GM18519 (cell line): Measurements from ENCODE around the gene CMC2.
A peak's percentile ranks its signal among the peaks of the same experiment; 100 is the strongest.

Source experiments
- ATAC-seq: cut with Tn5 transposase; IDR thresholded peaks from one replicate; pipeline ENCODE4 v1.9.1; 2021; ENCODE audit warnings: mild to moderate bottlenecking, moderate library complexity; ENCODE audit not compliant: unreplicated experiment, low FRiP score

Gene CMC2

GRCh38 chr16:80981103-80981502, 25.6 kb downstream of the CMC2 start:
- no peak for ATAC-seq

DNA sequence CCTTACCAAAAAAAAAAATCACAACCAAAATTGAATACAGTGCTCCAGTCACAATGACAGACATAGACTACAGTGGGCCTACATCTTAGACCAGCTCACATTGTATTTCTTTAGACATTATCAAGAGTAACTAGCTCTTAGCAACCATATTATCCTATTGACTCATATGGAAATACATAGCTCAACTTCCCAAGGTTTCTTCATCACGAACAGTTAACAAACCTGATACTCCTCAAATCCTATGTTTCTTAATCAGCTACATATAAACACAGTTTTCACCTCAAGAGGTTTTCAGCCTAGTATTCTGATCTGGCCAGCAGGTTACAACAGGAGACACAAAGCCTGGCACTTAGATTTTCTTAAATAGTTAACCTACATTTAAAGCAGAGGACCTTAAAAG, 29.7 kb downstream of the CMC2 start:
- no peak for ATAC-seq

- ATAC-seq: no peak
Measured at GRCh38 chr16:80974649-80975376, 31.9 kb downstream of the CMC2 start.

DNA sequence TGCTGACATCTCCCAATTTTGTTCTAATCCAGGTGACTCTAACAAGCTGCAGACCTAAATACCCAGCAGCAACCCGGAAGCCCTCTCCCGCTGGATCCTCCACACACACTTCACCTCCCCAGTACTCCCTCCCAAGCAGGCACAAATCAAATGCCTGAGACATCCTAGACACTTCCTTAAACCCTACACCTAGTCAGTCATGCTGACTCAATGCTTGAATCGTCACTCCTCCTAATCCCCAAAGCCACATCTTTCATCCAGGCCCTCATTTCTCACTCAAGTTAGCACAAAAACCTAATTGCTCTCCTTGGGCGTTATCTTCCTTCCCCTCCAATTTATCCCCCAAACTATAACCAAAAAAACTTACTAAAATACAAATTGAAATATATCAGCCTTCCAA, 32.7 kb downstream of the CMC2 start:
- no peak for ATAC-seq

DNA sequence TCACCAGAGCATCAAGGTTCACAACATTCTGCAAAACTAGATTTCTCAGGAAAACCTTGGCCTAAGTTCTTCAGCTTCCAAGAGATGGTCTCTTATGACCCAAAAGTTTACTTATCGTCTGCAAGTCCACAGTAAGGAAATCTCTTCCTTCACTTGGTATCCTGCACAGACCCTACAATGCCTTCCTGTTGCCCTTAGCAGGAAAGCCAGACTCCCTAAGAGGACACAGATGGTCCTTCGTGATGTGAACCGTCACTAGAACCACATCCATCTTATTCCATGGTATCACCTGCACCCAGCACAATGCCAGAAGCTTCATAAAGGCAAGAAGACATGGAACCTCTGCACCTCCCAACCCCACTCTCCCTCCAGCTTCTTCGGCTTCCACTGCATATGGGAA, 34.1 kb downstream of the CMC2 start:
- ATAC-seq: no peak

- no peak for ATAC-seq
Measured at GRCh38 chr16:80971819-80972218, 34.9 kb downstream of the CMC2 start.

GRCh38 chr16:80969114-80969484, 37.6 kb downstream of the CMC2 start:
- no peak for ATAC-seq

DNA sequence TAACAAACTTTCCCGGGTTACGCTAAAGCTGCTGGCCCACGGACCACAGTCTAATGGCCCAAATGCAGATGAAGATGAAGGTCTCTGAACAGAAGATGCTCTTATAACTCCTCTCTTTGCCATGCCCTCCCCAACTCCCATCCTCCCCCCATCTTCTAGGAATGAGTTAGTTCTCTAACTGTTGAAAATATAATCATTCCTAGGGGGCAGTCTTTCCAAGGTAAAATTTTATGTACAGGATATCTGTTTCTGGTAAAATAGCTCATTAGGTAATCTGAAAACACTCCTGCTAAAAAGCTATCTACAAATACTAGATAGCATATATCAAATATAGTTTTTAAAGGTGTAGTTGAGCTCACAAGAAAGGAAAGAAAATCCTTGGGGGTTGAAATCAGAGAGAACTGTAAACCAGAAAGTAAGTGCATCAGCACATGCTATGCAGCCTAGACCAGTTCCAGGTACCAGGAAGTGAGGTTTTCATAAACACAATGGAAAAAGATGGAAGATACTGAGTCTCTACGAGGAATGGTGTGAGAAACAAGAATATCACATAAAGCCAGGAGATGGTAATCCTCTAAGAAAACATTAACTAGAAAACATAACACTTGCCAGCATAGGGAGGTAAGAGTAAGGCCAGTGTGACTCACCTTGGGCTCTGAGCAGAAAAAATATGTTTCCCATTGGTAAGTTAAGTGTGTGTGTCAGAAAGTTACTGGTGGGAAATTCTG, 38.1 kb downstream of the CMC2 start:
- no peak for ATAC-seq

DNA sequence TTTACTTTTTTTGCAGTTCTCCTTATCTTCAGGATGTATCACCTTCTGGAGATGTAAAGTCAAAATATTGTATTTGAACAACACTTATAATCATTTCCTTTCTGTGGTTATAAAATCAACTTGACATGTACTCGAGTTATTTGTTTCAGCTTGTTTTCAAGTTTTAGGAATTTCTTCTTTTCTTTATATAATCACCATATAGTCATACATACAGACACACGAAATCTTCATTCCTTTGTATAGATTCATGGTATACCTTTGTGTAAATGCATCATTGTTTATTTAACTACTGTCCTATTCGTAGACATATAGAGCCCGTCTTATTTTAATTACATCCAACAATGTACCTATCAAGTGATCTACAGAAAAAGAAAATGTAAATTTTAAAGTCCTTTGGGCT, 40.1 kb downstream of the CMC2 start:
- no peak for ATAC-seq

GRCh38 chr16:80964351-80964750, 42.3 kb downstream of the CMC2 start:
- no peak for ATAC-seq

DNA sequence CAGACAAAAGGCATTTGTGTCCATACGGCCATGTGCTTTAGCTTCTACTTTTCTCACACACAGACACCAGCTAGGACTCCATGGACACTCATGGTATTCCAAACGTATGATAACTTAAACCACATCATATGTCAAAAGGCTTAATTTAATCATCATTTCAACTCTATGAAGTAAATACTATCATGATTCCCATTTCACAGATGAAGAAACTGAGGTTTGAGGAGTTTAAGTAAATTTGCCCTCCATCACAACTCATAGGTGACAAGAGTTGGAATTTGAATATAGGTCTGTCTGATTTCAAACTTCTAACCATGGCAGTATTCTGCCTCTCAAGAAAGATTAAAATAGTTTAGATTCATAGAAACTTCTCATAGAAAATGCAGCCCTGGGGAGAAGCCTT, 43.8 kb downstream of the CMC2 start:
- ATAC-seq: no peak

DNA sequence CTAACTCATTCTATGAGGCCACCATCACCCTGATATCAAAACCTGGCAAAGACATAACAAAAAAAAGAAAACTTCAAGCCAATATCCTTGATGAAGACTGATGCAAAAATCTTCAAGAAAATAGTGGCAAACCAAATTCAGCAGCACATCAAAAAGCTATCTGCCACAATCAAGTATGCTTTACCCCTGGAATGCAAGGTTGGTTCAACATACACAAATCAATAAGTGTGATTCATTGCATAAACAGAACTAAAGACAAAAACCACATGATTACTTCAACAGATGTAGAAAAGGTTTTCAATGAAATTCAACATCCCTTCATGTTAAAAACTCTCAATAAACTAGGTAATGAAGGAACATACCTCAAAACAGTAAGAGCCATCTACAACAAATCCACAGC, 48.4 kb downstream of the CMC2 start:
- ATAC-seq: no peak

GRCh38 chr16:80954985-80955384, 51.7 kb downstream of the CMC2 start:
- no peak for ATAC-seq

DNA sequence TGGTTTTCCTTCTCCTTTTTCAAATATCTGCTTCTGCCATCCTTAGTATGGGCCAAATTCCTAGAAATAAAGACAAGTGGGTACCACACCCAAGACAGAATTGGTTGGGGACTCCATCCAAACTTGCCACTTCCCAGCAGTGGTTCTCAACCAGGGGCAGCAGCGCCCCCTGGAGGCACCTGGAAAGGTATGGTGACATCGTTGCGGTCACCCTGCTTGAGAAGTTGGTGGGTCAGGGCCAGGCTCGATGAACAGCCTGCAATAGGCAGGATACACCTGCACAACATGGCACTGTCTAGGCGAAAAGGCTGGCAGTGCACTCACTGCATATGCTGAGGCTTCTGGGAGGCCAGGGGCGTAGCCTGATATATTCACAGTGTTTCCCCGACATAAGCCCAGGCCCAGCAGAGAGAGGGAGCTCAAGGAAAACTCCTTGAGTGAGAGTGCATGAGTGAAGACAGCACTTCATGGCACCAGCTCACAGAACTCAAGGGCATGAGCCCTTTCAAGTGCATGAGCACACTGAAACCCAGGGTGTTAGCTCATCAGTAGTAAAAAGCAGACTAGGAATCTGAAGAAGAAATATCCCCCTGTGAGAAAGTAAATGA, 57.7 kb downstream of the CMC2 start:
- peak; percentile 61 for ATAC-seq

DNA sequence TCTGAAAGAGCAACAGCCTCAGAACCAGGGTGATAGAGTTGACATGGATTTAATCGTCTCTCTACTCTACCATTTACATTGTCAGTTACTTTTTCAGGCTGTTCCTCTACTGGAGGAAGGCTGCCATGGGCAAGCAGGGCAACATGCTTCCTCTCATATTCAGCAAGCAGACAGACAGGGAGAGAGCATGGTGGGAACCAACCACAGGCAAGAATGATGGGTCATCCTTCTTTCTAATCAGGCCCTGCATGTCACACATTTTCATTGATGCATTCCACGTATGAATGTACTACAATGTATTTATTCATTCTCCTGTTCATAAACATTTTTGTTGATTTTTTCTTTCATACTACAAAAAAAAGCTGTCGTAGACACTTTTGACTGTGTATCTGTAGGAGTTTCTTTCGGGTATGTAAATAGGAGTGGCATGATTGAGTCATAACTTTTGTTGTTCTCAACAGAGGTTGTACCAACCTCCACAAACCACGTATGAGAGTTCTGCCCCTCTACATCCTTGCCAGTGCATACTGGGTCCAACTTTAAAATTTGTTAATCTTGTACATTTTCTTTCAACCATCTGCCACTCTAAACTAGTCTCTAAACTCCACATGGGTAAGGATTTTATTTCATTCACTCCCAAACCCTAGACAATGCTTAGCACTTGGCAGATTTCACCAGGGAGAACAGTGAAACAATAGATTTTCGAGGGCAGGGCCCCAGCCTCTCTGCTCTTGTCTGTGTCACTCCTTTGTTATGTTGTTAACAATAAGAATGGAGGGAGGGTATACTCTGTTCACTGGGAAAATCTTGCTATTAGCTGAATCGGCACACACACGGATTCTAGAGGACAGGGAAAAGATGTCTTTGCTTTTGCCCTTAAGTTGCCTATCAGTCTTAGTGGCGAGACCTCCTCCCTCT, 58.7 kb downstream of the CMC2 start:
- ATAC-seq: no peak

GRCh38 chr16:80947239-80947638, 59.4 kb downstream of the CMC2 start:
- no peak for ATAC-seq

DNA sequence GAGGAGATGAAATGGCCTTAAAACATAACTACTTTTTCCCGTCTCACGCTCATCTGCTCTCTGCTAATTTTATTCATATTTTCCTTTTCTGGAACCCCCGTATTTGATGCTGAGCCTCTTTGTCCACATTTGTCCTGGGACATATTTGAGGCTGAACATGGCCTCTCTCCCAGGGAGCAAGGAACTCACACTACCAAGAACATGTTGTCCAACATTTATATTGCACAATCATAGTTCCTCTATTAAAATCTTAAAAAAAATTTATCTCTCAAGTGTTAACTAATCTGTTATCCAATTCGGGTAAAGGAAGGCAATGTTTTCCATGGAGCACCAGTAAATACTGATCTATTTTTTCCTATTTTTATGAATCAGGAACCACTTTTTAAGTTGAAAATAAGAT, 60.2 kb downstream of the CMC2 start:
- no peak for ATAC-seq

DNA sequence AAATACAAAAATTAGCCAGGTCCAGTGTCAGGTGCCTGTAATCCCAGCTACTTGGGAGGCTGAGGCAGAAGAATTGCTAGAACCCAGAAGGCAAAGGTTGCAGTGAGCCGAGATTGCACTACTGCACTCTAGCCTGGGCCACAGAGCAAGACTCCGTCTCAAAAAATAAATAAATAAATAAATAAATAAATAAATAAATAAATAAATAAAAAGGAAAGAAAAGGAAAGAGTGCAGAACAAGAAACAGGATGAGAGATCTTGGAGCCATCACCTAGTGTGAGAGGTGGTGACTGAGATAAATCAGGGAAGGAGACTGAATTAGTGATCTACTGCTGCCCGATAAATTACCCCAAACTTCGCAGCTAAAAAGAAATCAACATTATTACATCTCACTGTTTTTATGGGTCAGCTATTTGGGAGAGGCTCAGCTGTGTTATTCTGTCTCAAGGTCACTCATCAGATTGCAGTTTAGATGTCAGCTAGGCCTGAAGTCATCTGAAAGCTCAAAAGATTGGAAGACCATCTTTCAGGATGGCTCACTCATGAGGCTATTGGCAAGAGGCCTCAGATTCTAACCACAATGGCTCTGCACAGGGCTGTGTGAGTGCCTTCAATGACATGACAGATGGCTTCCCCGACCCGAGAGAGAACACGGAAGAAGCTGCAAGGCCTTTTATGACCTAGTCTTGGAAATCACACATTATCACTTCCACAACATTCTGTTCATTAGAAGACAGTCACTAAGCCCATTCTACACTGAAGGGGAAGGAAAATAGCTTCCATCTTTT, 66.4 kb downstream of the CMC2 start:
- no peak for ATAC-seq

DNA sequence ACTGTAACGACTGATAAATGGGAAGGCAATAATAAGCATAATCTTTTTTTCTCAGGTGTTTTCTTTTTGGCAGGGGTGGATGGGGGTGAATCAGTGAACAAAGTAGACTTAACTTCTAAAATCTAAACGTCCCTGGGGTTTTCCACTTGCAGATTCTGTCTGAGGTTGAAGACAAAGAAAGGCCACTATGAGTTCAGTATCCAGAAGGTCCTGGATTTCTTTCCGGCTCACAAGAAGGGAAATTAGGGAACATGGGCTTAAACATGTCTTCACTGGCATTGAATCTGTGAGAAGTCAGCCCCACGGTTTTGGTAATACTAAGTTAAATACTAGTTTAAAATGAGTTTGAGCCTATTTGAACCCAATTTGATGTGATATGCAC, 67.8 kb downstream of the CMC2 start:
- ATAC-seq: no peak
